OCI-LY3 (cell line): Measurements from ENCODE around the gene PRKACB.

Source experiments
- H2AFZ ChIP-seq: fragments of 200-600, 300-600 bp; shearing (Covaris generic); 2 replicates; pipeline ENCODE4 v1.6.0; 2014; ENCODE audit warnings: antibody characterized with exemption, low read depth, low read length
- H3K27ac ChIP-seq: fragments of 200-600, 300-600 bp; sonication (generic); 2 replicates; pipeline ENCODE4 v1.5.1; 2014; ENCODE audit warnings: mild to moderate bottlenecking, low read length, moderate library complexity, mixed read lengths
- H3K27me3 ChIP-seq: fragments of 200-600, 300-600 bp; sonication (generic); 2 replicates; pipeline ENCODE4 v1.6.1; 2014; ENCODE audit warnings: low read depth, low read length, mixed read lengths
- H3K36me3 ChIP-seq: fragments of 200-600, 300-600 bp; sonication (generic); replicated peaks from 2 replicates; pipeline ENCODE3; 2014; ENCODE audit warnings: low read depth, low read length, mixed read lengths
- H3K4me1 ChIP-seq: fragments of 300-600, 200-600 bp; sonication (generic); 2 replicates; pipeline ENCODE4 v1.6.1; 2014; ENCODE audit warnings: low read length, mixed read lengths
- H3K4me2 ChIP-seq: fragments of 200-600, 300-600 bp; sonication (generic); 2 replicates; pipeline ENCODE4 v1.6.1; 2014; ENCODE audit warnings: low read length, mixed read lengths
- H3K4me3 ChIP-seq: fragments of 300-600, 200-600 bp; sonication (generic); 2 replicates; pipeline ENCODE4 v1.5.1; 2014; ENCODE audit warnings: antibody characterized with exemption, mild to moderate bottlenecking, low read length, moderate library complexity
- H3K79me2 ChIP-seq: fragments of 300-600, 200-600 bp; shearing (Covaris generic); 2 replicates; pipeline ENCODE4 v1.6.1; 2014; ENCODE audit warnings: mild to moderate bottlenecking, low read length, mixed read lengths
- H3K9ac ChIP-seq: fragments of 300-600, 200-600 bp; shearing (Covaris generic); 2 replicates; pipeline ENCODE4 v1.6.0; 2014; ENCODE audit warnings: mild to moderate bottlenecking, low read length, moderate library complexity
- H3K9me3 ChIP-seq: fragments of 200-600, 300-600 bp; shearing (Covaris generic); 2 replicates; pipeline ENCODE4 v1.6.1; 2014; ENCODE audit warnings: low read length, mixed read lengths; ENCODE audit not compliant: insufficient read depth
- H4K20me1 ChIP-seq: fragments of 200-600, 300-600 bp; sonication (generic); 2 replicates; pipeline ENCODE4 v1.6.1; 2016; ENCODE audit warnings: low read length, mixed read lengths; ENCODE audit not compliant: insufficient read depth
- EZH2phosphoT487 ChIP-seq: fragments of 200-600 bp; shearing (Covaris generic); IDR thresholded peaks from 2 replicates; pipeline ENCODE4 v1.6.1; 2018; ENCODE audit warnings: antibody characterized with exemption, mixed run types, low read depth
- TF ChIP-seq, protein P1 (sequence below): fragments of 200-600, 300-600 bp; sonication (generic); IDR thresholded peaks from 2 replicates; pipeline ENCODE4 v1.5.1; 2014; ENCODE audit warnings: antibody characterized with exemption, low read length, low read depth

Gene PRKACB

DNA sequence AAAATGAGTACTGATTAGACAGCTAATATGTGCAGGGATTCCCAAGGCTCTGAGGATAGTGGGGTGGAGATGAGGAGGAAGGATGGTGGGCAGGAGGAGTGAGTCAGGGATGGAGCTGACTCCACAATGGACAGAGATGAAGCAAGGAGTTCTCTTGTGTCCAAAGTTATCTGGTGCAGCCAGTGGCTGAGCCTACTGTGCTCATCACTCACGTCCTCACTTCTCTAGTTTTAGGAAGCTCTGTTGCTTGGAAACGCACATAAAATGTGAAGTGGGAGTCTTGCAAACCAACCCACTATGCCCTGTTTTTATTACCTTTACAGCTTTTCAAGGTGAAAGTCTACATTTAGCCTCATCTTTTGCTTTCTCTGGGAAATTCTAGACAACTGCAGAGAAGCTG is 120.9 kb downstream of the PRKACB start:
- H4K20me1 ChIP-seq: no peaks in the 10 kb centered on the region
- no peaks in the 10 kb centered on the region for H3K27me3 ChIP-seq
- TF ChIP-seq, protein P1, sequence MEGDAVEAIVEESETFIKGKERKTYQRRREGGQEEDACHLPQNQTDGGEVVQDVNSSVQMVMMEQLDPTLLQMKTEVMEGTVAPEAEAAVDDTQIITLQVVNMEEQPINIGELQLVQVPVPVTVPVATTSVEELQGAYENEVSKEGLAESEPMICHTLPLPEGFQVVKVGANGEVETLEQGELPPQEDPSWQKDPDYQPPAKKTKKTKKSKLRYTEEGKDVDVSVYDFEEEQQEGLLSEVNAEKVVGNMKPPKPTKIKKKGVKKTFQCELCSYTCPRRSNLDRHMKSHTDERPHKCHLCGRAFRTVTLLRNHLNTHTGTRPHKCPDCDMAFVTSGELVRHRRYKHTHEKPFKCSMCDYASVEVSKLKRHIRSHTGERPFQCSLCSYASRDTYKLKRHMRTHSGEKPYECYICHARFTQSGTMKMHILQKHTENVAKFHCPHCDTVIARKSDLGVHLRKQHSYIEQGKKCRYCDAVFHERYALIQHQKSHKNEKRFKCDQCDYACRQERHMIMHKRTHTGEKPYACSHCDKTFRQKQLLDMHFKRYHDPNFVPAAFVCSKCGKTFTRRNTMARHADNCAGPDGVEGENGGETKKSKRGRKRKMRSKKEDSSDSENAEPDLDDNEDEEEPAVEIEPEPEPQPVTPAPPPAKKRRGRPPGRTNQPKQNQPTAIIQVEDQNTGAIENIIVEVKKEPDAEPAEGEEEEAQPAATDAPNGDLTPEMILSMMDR: no peak
- TF ChIP-seq EZH2phosphoT487: no peak
- no peak overlapping the region for H3K27ac ChIP-seq
- no peaks in the 10 kb centered on the region for H3K79me2 ChIP-seq
- H2AFZ ChIP-seq: no peak overlapping the region
- H3K4me3 ChIP-seq: no peak overlapping the region
- H3K9me3 ChIP-seq: no peaks in the 10 kb centered on the region
- no peak overlapping the region for H3K9ac ChIP-seq
- H3K4me2 ChIP-seq: no peak overlapping the region
- no peaks in the 10 kb centered on the region for H3K36me3 ChIP-seq
- H3K4me1 ChIP-seq: no peaks in the 10 kb centered on the region

DNA sequence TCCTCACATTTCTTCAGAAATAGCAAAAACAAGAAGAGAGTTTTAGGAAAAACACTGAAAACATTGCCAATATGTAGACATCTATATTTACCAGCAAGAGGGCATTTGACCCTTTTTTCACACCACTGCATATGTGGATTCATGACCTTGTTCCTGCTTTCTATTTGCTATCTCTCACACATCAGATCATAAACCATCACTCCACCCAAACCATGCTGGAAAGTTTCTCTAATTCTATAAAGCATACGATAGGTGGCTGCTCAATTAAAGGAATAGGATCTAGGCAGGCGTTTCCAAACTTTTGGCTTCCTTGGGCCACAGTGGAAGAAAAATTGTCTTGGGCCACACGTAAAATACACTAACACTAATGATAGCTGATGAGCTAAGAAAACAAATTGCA is 121.8 kb downstream of the PRKACB start:
- Histone ChIP-seq H3K27ac (no peak overlapping the region), H3K4me2 (no peak overlapping the region), H3K4me3 (no peak overlapping the region), H3K4me1 (peaks cover 1% of the 10 kb centered on the region), H2AFZ (no peak overlapping the region), H3K9me3 (no peaks in the 10 kb centered on the region), H3K27me3 (no peaks in the 10 kb centered on the region), H3K36me3 (no peaks in the 10 kb centered on the region), H3K9ac (no peak overlapping the region), H3K79me2 (no peaks in the 10 kb centered on the region), H4K20me1 (no peaks in the 10 kb centered on the region)
- no peak for TF ChIP-seq EZH2phosphoT487
- TF ChIP-seq, protein P1: no peak

DNA sequence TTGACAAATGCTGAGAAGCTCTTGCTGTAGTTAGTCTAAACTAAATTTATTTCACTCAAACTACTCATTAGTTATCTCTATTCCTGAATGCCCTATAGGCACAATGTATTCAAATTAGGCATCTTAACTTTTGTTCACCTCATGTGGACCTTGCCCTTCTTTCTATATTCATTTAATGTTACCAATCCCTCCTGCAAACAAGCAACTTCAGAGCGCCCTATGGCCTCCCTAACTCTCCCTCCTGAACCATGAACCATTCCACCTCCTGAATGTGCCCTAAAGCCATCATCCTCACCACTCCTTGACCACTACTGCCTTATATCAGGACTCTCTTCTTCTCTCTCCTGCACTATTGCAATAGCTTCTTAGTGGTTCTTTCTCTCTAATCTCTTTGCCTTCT is 122.7 kb downstream of the PRKACB start:
- H3K4me3 ChIP-seq: no peak overlapping the region
- H3K79me2 ChIP-seq: no peaks in the 10 kb centered on the region
- no peaks in the 10 kb centered on the region for H4K20me1 ChIP-seq
- H3K4me1 ChIP-seq: peaks cover 9% of the 10 kb centered on the region
- H3K27me3 ChIP-seq: no peaks in the 10 kb centered on the region
- TF ChIP-seq EZH2phosphoT487: no peak
- TF ChIP-seq, protein P1: no peak
- no peaks in the 10 kb centered on the region for H3K36me3 ChIP-seq
- no peak overlapping the region for H3K27ac ChIP-seq
- no peak overlapping the region for H3K9ac ChIP-seq
- H3K4me2 ChIP-seq: no peak overlapping the region
- H3K9me3 ChIP-seq: no peaks in the 10 kb centered on the region
- no peak overlapping the region for H2AFZ ChIP-seq

DNA sequence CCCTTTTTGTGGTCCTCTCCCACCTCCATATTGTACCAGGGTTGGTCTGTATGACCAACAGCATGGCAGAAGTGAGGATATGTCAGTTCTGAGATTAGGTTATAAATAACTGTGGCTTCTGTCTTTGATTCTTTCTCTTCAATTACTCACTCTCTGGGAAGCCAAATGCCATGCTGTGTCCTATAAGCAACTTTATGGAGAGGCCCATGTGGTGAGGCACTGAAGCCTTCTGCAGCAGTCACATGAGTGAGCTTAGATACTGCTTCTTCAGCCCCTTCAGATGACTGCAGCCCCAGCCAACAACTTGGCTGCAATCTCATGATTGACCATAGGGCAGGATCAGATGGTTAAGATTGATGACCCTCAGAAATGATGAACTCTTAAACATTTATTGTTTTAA is 123.4 kb downstream of the PRKACB start:
- no peaks in the 10 kb centered on the region for H3K27me3 ChIP-seq
- no peak overlapping the region for H3K4me3 ChIP-seq
- no peak for TF ChIP-seq EZH2phosphoT487
- TF ChIP-seq, protein P1: no peak
- no peaks in the 10 kb centered on the region for H3K79me2 ChIP-seq
- H4K20me1 ChIP-seq: no peaks in the 10 kb centered on the region
- no peak overlapping the region for H3K4me2 ChIP-seq
- no peaks in the 10 kb centered on the region for H3K9me3 ChIP-seq
- H3K9ac ChIP-seq: no peak overlapping the region
- H2AFZ ChIP-seq: no peak overlapping the region
- H3K27ac ChIP-seq: no peak overlapping the region
- H3K36me3 ChIP-seq: no peaks in the 10 kb centered on the region
- H3K4me1 ChIP-seq: peaks cover 16% of the 10 kb centered on the region
